ENCODE measurements around the gene ZNF236. TPM values are rescaled to one million over a fixed set of nuclear protein-coding genes. Genes with fewer than 3 reads are reported as not detected.

Gene ZNF236
- total RNA-seq, 2 donors from 2014 or later: 8.3 to 29.0 TPM

DNA sequence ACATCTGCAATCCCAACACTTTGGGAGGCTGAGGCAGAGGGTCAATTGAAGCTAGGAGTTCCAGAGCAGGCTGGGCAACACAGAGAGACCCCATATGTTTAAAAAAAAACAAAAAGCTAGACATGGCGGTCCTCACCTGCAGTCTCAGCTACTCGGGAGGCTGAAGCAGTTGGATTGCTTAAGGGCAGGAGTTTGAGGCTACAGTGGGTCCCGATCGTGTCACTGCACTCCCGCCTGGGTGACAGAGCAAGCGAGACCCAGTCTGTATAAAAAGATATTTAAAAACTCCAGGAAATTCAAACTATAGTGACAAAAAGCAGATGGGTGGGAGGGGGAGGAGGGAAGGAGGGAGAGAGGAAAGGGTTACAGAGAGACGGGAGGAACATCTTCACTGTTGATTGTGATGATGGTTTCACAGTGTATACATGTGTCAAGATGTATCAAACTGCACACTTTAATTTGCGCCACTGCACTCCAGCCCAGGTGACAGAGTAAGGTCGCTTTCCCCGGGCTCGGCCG lies 942 bp upstream of the ZNF236 start:
- intact Hi-C loops (cut with DNase I): no loop called here
- no peaks in the 10 kb centered on the region for H3K4me1 ChIP-seq (replicated peaks)
- H3K36me3 ChIP-seq: no peaks in the 10 kb centered on the region
- H3K27me3 ChIP-seq (replicated peaks; ENCODE audit: insufficient read depth): no peaks in the 10 kb centered on the region
- DNase-seq (ENCODE audit: low spot score): no peak
- 1% methylated on average over 12 of the region's 12 CpGs for WGBS
- TF ChIP-seq POLR2A (IDR thresholded peaks at IDR 0.05): no peak
- TF ChIP-seq, protein P1, sequence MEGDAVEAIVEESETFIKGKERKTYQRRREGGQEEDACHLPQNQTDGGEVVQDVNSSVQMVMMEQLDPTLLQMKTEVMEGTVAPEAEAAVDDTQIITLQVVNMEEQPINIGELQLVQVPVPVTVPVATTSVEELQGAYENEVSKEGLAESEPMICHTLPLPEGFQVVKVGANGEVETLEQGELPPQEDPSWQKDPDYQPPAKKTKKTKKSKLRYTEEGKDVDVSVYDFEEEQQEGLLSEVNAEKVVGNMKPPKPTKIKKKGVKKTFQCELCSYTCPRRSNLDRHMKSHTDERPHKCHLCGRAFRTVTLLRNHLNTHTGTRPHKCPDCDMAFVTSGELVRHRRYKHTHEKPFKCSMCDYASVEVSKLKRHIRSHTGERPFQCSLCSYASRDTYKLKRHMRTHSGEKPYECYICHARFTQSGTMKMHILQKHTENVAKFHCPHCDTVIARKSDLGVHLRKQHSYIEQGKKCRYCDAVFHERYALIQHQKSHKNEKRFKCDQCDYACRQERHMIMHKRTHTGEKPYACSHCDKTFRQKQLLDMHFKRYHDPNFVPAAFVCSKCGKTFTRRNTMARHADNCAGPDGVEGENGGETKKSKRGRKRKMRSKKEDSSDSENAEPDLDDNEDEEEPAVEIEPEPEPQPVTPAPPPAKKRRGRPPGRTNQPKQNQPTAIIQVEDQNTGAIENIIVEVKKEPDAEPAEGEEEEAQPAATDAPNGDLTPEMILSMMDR (IDR thresholded peaks at IDR 0.05): no peak
- peak overlapping the region; percentile 95 for H3K27ac ChIP-seq
- peak overlapping the region; percentile 89 to 92 for H3K4me3 ChIP-seq
- H3K9me3 ChIP-seq: no peaks in the 10 kb centered on the region

DNA sequence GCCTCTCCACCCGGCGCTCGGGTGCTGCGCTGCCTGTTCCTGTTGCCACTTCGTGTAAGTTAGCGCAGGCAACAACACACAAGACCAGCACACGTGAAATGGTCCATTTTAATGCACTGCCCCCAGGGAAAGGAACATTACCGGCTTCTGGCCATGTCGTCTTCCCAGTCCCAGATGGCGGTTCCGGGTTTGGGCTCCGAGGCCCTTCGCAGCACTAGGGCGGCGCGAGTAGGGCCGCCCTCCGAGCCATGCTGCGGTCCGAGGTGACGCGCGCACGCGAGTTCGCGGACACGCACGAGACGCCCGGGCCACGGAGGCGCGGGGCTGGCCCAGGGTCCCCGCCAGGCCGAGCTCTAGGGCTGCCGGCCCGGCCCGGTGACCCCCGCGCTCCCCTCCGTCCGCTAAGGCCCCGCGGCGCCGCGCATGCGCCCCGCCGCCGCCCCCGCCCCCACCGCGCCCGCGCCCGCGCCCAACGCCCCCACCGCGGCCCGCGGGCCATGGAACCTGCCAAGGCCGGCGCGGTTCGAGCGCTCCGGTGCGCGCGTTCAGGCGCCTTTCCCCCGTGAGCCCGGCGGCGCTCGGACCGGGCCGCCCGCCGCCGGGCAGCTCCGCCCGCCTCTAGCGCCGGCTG lies 367 bp upstream of the ZNF236 start:
- H3K36me3 ChIP-seq: no peaks in the 10 kb centered on the region
- peak overlapping the region; percentile 89 to 92 for H3K4me3 ChIP-seq
- peak overlapping the region; percentile 95 for H3K27ac ChIP-seq
- intact Hi-C loops (cut with DNase I): no loop called here
- H3K4me1 ChIP-seq (replicated peaks): no peaks in the 10 kb centered on the region
- H3K27me3 ChIP-seq (replicated peaks; ENCODE audit: insufficient read depth): no peaks in the 10 kb centered on the region
- 0% methylated on average over 21 of the region's 88 CpGs for WGBS
- peak; percentile 37 for DNase-seq (ENCODE audit: low spot score)
- H3K9me3 ChIP-seq: no peaks in the 10 kb centered on the region
- TF ChIP-seq, protein P1 (IDR thresholded peaks at IDR 0.05): no peak
- peak; percentile 33 for TF ChIP-seq POLR2A (IDR thresholded peaks at IDR 0.05)
- TF ChIP-seq POLR2AphosphoS5 (IDR thresholded peaks at IDR 0.05): peak; percentile 9

DNA sequence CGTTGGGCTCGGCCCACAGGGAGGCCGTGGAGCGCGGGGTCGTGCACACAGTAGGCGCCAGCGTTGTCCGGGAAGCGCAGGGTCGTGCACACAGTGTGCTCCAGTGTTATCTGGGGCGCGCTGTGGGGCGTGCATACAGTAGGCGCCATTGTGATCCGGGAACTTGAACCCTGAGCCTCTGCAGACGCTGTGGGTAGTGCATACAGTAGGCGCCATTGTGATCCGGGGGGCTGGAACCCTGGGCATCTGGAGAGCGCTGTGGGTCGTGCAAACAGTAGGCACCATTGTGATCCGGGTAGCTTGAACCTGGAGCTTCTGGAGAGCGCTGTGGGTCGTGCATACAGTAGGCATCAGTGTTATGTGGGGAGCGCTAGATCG lies 793 bp downstream of the ZNF236 start:
- Histone ChIP-seq H3K4me3 (peak overlapping the region; percentile 89 to 92), H3K9me3 (no peaks in the 10 kb centered on the region), H3K27ac (peak overlapping the region; percentile 79 to 95), H3K27me3 (replicated peaks; ENCODE audit: insufficient read depth) (no peaks in the 10 kb centered on the region), H3K4me1 (replicated peaks) (no peaks in the 10 kb centered on the region), H3K36me3 (no peaks in the 10 kb centered on the region)
- no peak for DNase-seq (ENCODE audit: low spot score)
- whole genome bisulfite sequencing: 12% methylated on average over 20 of the region's 26 CpGs
- intact Hi-C loops (cut with DNase I): no loop called here
- no peak for TF ChIP-seq POLR2AphosphoS5 (IDR thresholded peaks at IDR 0.05)
- TF ChIP-seq, protein P1 (IDR thresholded peaks at IDR 0.05): peak in 1 of 4 experiments; percentile 6

DNA sequence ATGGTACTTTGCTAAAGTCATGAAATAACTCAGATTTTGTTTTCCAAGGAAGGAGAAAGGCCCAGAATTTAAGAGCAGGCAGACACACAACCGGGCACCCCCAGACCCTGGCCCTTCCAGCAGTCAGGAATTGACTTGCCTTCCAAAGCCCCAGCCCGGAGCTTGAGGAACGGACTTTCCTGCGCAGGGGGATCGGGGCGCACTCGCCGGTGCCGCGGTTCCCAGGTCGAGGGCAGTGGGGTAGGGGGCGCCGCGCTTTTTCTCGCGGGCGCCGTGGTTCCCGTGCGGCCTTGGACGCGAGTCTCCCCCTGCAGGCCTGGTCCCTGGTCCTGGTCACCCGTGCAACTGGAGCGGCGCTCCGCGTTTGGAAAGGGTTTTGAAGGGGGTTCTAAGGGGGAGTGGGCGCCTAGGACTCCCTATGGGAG lies 1.2 kb downstream of the ZNF236 start:
- H3K27me3 ChIP-seq (replicated peaks; ENCODE audit: insufficient read depth): no peaks in the 10 kb centered on the region
- H3K36me3 ChIP-seq: no peaks in the 10 kb centered on the region
- no peak for DNase-seq (ENCODE audit: low spot score)
- no peaks in the 10 kb centered on the region for H3K9me3 ChIP-seq
- peak overlapping the region; percentile 53 to 95 for H3K27ac ChIP-seq
- H3K4me1 ChIP-seq (replicated peaks): no peaks in the 10 kb centered on the region
- WGBS: 47% methylated on average over 25 of the region's 28 CpGs
- intact Hi-C loops (cut with DNase I): no loop called here
- TF ChIP-seq, protein P1 (IDR thresholded peaks at IDR 0.05): peak in 1 of 4 experiments; percentile 15
- TF ChIP-seq POLR2AphosphoS5 (IDR thresholded peaks at IDR 0.05): no peak
- H3K4me3 ChIP-seq: peak overlapping the region; percentile 89 to 92

DNA sequence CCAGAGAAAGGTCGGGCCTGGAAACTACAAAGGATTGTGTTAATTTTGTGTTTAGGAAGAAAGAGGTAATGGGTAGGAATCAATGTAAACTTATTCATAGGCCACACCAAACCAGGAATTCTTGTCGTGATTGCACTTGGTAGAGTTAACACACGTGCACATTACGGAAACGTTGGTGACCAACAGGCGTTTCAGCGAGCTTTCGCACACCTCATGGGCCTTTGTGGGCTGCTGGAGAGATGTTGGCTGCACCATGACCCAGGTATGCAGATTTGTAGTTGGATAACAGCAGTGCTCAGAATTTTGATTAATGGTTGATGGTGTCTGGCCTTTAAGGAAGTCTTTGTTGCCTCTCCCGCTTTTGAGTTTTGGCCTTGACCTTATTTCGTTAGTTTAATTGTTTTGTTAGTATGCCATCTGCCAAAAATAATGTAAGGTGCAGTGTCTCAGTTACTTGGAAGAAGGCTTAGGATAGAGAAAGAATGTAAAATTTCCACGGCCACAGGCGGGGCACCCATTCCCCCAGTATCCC lies 1.9 kb downstream of the ZNF236 start:
- DNase-seq (ENCODE audit: low spot score): no peak
- no peaks in the 10 kb centered on the region for H3K9me3 ChIP-seq

More for the DNA sequence above, 1.9 kb downstream of the ZNF236 start:
- Histone ChIP-seq H3K27me3 (replicated peaks; ENCODE audit: insufficient read depth) (no peaks in the 10 kb centered on the region), H3K4me3 (no peak overlapping the region), H3K4me1 (replicated peaks) (no peaks in the 10 kb centered on the region), H3K36me3 (no peaks in the 10 kb centered on the region), H3K27ac (peak overlapping the region; percentile 53 to 95)
- 64% methylated on average over 12 of the region's 12 CpGs for WGBS
- no peak for TF ChIP-seq POLR2AphosphoS5 (IDR thresholded peaks at IDR 0.05)
- TF ChIP-seq, protein P1 (IDR thresholded peaks at IDR 0.05): no peak
- intact Hi-C loops (cut with DNase I): no loop called here
